ENCODE data around the gene HBP1.
A peak's percentile ranks its signal among the peaks of the same experiment; 100 is the strongest.
"Not testable (repeated sequence)": the region's sequence is repeated elsewhere in the genome, so short reads cannot be mapped to it uniquely, and the experiment has no call there.

HBP1 gene

DNA sequence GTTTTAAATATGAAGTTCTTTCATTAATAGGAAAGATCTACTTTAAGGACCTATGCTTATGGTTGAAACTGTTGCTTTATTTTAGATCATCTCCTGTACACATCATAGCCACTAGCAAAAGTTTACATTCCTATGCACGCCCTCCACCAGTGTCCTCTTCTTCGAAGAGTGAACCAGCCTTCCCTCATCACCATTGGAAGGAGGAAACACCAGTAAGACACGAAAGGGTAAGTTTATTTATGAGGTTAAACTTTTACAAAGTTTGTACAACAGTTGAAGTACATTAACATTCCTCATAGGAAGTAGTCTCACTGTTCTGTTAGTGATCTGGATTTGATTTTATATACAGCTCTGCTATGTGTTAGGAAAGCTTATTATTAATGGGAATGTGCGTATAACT lies 16.9 kb downstream of the HBP1 start:
- DNase-seq (ENCODE audit: low read depth) = no peak

- DNase-seq (ENCODE audit: low read depth) = no peak
Measured at GRCh38 chr7:107186240-107186639, 17.4 kb downstream of the HBP1 start.

- DNase-seq (ENCODE audit: low read depth) = no peak
Measured at GRCh38 chr7:107187774-107188173, 19.0 kb downstream of the HBP1 start.

- no peak for DNase-seq (ENCODE audit: low read depth)
Measured at GRCh38 chr7:107190090-107190489, 21.3 kb downstream of the HBP1 start.

- DNase-seq (ENCODE audit: low read depth) = no peak
Measured at GRCh38 chr7:107194052-107194451, 25.2 kb downstream of the HBP1 start.

GRCh38 chr7:107196834-107197610 lies 28.2 kb downstream of the HBP1 start:
- DNase-seq (ENCODE audit: low read depth) = no peak

- peak; percentile 11 for DNase-seq (ENCODE audit: low read depth)
Measured at GRCh38 chr7:107201795-107202450, 33.1 kb downstream of the HBP1 start.

DNA sequence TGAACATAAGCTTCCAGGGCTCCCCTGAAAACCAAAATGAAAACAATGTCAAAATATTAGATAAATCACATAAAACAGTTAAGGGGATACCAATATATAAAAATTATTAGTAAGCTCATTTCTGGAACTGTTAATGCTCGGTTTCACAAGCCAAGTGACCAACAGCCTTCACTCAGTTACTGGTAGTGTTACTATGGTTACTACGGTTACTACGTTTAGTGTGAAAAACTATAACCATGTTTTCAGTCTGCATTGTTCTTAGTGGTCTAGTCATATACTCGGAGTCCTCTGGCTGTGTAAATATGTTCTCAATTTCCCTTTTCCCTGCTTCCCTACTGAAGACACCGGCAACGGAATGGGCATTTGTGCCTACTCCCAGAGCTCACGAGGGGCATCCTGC lies 34.8 kb downstream of the HBP1 start:
- DNase-seq (ENCODE audit: low read depth) = no peak

GRCh38 chr7:107206136-107206535 lies 37.3 kb downstream of the HBP1 start:
- DNase-seq (ENCODE audit: low read depth) = no peak

DNA sequence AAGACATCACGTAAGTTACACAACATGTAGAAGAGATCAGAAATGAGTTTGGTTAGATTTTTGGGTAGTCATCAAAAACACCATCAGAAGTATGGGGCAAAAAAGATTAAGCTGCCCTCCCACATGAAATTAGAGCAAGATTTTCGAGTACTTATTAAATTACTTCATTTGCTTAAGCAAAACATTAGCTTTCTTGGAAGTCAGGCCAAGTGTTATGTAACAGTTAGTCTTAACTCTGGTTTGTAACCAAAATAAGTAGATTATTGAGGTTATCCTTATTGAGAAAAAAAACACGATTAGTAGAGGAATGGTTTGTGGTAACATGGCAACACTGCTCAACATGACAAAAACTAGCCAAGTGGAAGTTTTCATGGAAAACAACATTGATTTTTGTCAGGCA lies 37.9 kb downstream of the HBP1 start:
- DNase-seq (ENCODE audit: low read depth) = no peak

GRCh38 chr7:107207459-107207858 lies 38.7 kb downstream of the HBP1 start:
- DNase-seq (ENCODE audit: low read depth) = no peak

GRCh38 chr7:107208024-107208521 lies 39.3 kb downstream of the HBP1 start:
- DNase-seq (ENCODE audit: low read depth) = no peak

DNA sequence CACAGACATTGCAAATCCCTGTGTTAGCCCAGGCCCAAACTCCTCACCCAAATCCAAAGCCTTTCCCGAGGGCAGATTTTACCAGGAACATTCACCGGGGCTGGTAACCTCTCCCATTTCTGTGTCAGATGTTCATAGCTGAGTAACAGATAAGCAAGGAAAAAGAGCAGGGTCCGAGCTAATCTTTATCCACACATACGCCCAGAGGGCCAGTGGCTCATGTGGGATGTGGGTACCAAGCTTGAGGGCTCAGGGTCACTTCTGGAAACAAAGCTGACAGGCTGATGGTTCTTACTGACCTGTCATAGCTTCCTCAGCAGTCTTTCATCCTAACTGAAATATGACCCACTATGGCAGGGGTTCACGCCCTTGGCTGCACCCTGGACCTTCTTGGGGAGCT lies 39.8 kb downstream of the HBP1 start:
- no peak for DNase-seq (ENCODE audit: low read depth)

DNA sequence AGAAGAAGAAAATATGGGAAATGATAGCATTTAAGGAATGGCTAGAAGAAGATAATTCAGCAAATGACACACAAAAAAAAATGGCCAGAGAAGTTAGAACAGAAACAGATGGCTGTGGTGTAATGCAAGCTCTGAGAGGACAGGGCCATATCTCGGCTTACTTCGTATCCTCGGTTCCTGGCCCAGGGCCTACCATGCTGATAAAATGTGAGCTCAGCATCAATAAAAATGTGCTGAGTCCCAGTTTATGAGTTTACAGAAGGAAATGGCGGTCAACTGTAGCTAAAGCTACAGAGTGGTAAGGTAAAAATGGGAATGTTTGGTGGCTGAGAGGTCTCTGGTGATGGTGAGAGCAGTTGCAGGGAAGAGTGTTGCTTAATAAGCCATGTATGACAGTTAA lies 40.8 kb downstream of the HBP1 start:
- DNase-seq (ENCODE audit: low read depth) = no peak

- no peak for DNase-seq (ENCODE audit: low read depth)
Measured at GRCh38 chr7:107210400-107210799, 41.6 kb downstream of the HBP1 start.

DNA sequence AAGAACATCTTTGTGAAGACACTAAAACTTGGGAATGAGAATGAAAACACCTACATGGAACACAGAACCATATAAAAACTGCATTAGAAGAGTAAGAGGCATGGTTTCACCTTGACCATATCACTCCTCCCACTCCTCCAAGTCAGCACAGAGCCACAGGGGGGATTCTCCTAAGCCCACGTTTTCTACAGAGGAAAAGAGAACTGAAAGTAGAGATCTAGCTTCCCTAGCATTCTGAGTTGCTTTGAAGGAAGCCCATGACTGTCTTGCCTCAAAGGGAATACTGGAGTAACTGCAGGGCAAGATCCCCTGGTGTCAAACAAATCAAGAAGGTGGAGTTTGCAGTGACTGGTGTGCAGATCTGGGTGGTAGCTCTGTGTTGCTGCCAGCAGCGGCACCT lies 43.9 kb downstream of the HBP1 start:
- DNase-seq (ENCODE audit: low read depth) = no peak

DNA sequence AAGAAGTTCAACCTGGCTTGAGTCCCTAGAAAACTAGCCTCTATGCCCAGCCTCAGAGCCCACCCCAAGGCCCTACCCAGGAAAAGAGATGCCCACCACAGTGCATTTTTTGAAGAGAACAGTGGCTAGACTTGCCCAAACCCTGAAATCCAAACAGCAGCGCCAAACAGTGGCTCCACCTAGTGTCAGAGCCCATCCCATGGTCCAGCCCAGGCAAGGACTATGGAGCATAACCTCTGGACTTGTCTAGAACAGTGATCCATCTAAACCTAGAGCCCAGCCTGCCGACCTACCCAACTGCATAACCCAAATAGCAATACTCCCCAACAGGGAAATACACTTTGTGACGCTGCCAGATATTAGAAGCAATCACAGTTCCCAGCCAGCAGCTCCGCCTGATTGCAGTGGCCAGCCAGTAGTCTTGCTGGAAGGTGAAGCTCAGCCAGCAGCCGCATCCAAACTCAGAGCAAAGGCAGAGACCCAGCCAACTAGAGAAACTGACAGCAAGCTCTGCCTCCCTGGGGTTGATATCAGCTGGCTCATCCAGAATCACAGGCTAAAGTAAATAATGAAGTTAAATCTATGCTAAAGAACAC lies 44.5 kb downstream of the HBP1 start:
- no peak for DNase-seq (ENCODE audit: low read depth)

GRCh38 chr7:107213945-107214344 lies 45.1 kb downstream of the HBP1 start:
- no peak for DNase-seq (ENCODE audit: low read depth)

DNA sequence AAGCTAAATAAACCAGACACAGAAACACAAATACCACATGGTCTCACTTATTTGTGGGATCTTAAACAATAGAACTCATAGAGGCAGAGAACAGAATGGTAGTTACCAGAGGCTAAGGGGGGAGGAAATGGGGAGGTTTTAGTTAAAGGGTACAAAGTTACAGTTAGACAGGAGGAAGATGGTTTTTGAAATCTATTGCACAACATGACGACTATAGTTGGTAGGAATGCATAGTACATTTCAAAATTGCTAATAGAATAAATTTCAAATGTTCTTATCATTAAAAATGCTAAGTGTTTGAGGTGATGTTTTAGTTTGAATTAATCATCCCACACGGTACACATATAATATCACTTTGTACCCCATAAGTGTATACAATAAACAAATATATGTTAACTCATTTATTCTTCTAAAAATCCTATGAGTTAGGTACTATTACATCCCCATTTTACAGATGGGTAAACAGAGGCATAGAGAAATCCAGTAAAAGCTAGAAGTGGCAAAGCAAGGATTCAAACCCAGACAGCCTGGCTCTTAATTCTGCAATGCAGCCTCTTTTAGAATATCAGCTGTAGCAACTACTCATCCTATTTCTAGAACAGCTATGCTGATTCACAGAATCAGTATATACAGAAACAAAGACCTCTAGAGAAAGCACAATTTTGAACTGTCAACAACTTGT lies 50.9 kb downstream of the HBP1 start:
- DNase-seq (ENCODE audit: low read depth) = no peak

DNA sequence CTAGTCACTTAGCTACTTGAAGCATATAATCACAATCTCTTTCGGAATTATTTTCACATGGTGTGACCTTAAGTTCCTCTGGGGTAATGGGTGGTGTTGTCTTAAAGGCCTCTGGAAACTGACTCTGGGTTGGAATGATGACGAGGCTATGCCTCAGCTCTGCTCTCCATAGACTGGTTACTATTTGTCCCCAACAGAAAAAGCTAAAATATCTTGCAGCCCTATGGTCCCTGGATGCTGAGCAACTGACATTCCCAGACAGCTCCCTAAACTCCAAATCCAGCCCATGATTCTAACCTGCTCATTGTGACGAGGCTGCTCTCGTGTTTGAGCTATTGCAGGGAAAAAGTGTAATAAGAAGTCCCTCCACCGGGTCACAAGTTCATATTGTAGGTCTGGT lies 51.6 kb downstream of the HBP1 start:
- DNase-seq (ENCODE audit: low read depth) = no peak

- not testable (repeated sequence) for DNase-seq (ENCODE audit: low read depth)
Measured at GRCh38 chr7:107220806-107221205, 52.0 kb downstream of the HBP1 start.

DNA sequence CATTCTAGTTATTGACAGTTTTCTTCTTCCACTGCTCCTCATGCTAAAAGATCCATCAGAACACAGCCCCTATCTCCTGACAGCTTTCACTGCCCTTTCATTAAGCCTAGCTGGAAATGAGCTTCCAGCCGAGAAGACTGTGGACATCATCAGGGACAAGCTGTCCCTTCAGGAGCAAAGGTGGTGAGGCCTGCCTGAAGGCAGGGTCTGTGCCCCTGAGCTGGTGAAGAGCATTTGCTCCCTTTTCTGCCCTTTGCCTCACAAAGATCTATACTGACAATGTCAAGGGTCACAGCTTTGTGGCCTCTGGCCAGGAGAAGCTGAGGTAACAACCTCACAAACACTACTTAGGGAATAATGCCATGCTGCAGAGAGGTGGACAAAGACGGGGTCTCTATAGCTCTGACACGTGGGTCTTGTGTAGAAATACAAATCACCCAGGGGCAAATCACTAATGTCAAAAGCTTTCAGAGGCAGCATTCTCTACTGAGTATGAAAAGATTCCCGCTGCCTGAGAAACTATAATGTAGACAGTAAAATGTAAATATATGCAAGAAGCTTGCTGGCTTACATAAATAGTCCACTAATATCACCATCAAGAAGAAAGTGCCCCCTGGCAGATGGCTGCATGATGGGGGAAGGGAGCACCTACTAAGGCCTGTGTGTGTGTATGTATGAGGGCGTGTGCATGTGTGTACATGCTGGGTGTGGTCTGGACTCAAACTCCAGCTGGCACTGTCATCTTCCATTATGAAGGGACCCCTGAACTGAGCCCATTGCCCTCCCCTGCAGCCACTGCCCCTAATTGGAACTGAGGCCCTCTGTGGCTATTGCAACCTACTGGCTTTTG lies 55.8 kb downstream of the HBP1 start:
- DNase-seq (ENCODE audit: low read depth) = no peak

Measured in T follicular helper cell (primary cell).